ENCODE data around the gene CEP164. TPM values are rescaled to one million over a fixed set of nuclear protein-coding genes. Genes with fewer than 3 reads are reported as not detected.

Gene CEP164
- total and polyA plus RNA-seq, 9 donors = 10.4 to 17.3 (median 15.4) TPM

DNA sequence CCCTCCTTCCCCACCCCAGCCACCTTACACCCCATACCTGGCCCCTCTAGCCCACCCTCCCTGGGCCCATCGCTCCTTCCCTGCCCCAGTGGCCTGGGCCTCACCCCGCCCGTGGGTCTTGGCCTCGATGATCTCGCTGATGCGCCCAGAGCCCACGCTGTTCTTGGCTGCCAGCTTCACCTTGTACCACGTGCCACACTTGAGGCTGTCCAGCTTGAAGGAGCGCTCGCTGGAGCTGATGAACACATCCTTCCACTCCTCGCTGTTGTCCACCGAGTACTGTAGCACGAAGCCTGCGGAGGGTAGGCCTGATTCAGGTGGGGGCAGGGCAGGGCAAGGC lies 110.1 kb downstream of the CEP164 start:
- H3K9me3 ChIP-seq (replicated peaks; ENCODE audit: control insufficient read depth, low read depth, low read length) = no peaks in the 10 kb centered on the region
- 75% methylated on average over 14 of the region's 14 CpGs for WGBS (ENCODE audit: insufficient coverage)
- no peak for DNase-seq
- no peaks in the 10 kb centered on the region for H3K4me1 ChIP-seq (ENCODE audit: control insufficient read depth, insufficient read depth, low read length)
- H3K27me3 ChIP-seq (ENCODE audit: control insufficient read depth, insufficient read depth, low read length) = peaks cover 7% of the 10 kb centered on the region
- peaks cover 5% of the 10 kb centered on the region for H3K36me3 ChIP-seq (ENCODE audit: control insufficient read depth, insufficient read depth, low read length)
- no peak overlapping the region for H3K4me3 ChIP-seq (ENCODE audit: low read length)
- no peak overlapping the region for H3K27ac ChIP-seq (ENCODE audit: low read length)

- Histone ChIP-seq H3K9me3 (replicated peaks; ENCODE audit: control insufficient read depth, low read depth, low read length) (no peaks in the 10 kb centered on the region), H3K4me1 (ENCODE audit: control insufficient read depth, insufficient read depth, low read length) (no peaks in the 10 kb centered on the region), H3K36me3 (ENCODE audit: control insufficient read depth, insufficient read depth, low read length) (peaks cover 5% of the 10 kb centered on the region), H3K27ac (ENCODE audit: low read length) (no peak overlapping the region), H3K4me3 (ENCODE audit: low read length) (no peak overlapping the region), H3K27me3 (ENCODE audit: control insufficient read depth, insufficient read depth, low read length) (peaks cover 14% of the 10 kb centered on the region)
- WGBS (ENCODE audit: insufficient coverage) = 60% methylated on average over 11 of the region's 17 CpGs
- no peak for DNase-seq
Measured at GRCh38 chr11:117438371-117439000, 110.8 kb downstream of the CEP164 start.

DNA sequence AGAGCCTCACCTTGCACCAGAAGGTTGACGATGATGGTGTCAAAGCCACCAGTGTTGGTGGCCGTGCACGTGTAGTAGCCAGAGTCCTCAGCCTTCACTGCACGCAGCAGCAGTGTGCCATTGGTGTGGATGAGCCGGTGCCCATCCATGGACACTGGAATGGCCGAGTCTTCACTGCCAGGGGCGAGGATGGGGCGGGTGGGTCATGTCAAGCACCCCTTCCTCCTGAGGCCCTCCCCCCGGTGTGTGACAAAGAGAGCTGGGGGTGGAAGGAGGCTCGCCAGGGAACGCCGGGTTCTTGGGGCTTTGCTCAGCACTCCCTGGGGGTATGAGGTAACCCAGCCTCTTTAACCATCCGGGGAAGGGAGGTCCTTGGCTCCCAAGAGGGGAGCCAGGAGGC lies 111.6 kb downstream of the CEP164 start:
- H3K4me3 ChIP-seq (ENCODE audit: low read length) = no peak overlapping the region
- DNase-seq = no peak
- WGBS (ENCODE audit: insufficient coverage) = 76% methylated on average over 9 of the region's 13 CpGs

DNA sequence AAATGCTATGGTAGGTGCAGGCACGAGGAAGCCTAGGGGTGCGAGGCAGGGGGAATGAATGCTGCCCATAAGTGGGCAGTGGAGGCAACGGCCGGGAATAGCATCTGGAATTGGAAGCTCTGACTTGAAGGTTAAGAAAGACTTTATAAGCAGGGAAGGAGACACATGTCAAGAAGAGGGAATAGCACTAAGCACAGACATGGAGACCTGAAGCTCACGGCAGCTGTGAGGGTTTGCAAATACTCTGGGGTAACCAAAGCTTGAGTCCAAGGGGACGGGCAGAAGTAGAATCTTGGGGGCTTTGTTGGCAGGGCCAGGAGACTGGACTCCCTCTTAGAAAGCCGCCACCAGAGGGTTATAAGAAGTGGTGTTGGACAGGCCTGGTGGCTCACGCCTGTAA lies 112.6 kb downstream of the CEP164 start:
- peaks cover 31% of the 10 kb centered on the region for H3K27me3 ChIP-seq (ENCODE audit: control insufficient read depth, insufficient read depth, low read length)
- 70% methylated on average over 8 of the region's 8 CpGs for whole genome bisulfite sequencing (ENCODE audit: insufficient coverage)

More for the DNA sequence above, 111.6 kb downstream of the CEP164 start:
- Histone ChIP-seq H3K4me1 (ENCODE audit: control insufficient read depth, insufficient read depth, low read length) (peaks cover 2% of the 10 kb centered on the region), H3K27ac (ENCODE audit: low read length) (no peak overlapping the region), H3K27me3 (ENCODE audit: control insufficient read depth, insufficient read depth, low read length) (peaks cover 22% of the 10 kb centered on the region), H3K36me3 (ENCODE audit: control insufficient read depth, insufficient read depth, low read length) (peaks cover 5% of the 10 kb centered on the region), H3K9me3 (replicated peaks; ENCODE audit: control insufficient read depth, low read depth, low read length) (no peaks in the 10 kb centered on the region)

GRCh38 chr11:117441146-117441975 lies 113.7 kb downstream of the CEP164 start:
- H3K27me3 ChIP-seq (ENCODE audit: control insufficient read depth, insufficient read depth, low read length) = peaks cover 31% of the 10 kb centered on the region
- 75% methylated on average over 13 of the region's 14 CpGs for WGBS (ENCODE audit: insufficient coverage)
- no peak overlapping the region for H3K27ac ChIP-seq (ENCODE audit: low read length)

More for the DNA sequence above, 112.6 kb downstream of the CEP164 start:
- DNase-seq = no peak
- peaks cover 2% of the 10 kb centered on the region for H3K4me1 ChIP-seq (ENCODE audit: control insufficient read depth, insufficient read depth, low read length)
- H3K9me3 ChIP-seq (replicated peaks; ENCODE audit: control insufficient read depth, low read depth, low read length) = no peaks in the 10 kb centered on the region
- no peak overlapping the region for H3K4me3 ChIP-seq (ENCODE audit: low read length)
- H3K36me3 ChIP-seq (ENCODE audit: control insufficient read depth, insufficient read depth, low read length) = peaks cover 4% of the 10 kb centered on the region
- no peak overlapping the region for H3K27ac ChIP-seq (ENCODE audit: low read length)

GRCh38 chr11:117442049-117442868 lies 114.6 kb downstream of the CEP164 start:
- 89% methylated on average over 13 of the region's 16 CpGs for WGBS (ENCODE audit: insufficient coverage)
- peaks cover 31% of the 10 kb centered on the region for H3K27me3 ChIP-seq (ENCODE audit: control insufficient read depth, insufficient read depth, low read length)
- H3K27ac ChIP-seq (ENCODE audit: low read length) = no peak overlapping the region
- H3K9me3 ChIP-seq (replicated peaks; ENCODE audit: control insufficient read depth, low read depth, low read length) = no peaks in the 10 kb centered on the region
- H3K36me3 ChIP-seq (ENCODE audit: control insufficient read depth, insufficient read depth, low read length) = no peaks in the 10 kb centered on the region
- H3K4me1 ChIP-seq (ENCODE audit: control insufficient read depth, insufficient read depth, low read length) = peaks cover 2% of the 10 kb centered on the region
- no peak overlapping the region for H3K4me3 ChIP-seq (ENCODE audit: low read length)
- no peak for DNase-seq

More at GRCh38 chr11:117441146-117441975, 113.7 kb downstream of the CEP164 start:
- H3K36me3 ChIP-seq (ENCODE audit: control insufficient read depth, insufficient read depth, low read length) = no peaks in the 10 kb centered on the region
- H3K4me1 ChIP-seq (ENCODE audit: control insufficient read depth, insufficient read depth, low read length) = peaks cover 2% of the 10 kb centered on the region
- DNase-seq = no peak
- no peaks in the 10 kb centered on the region for H3K9me3 ChIP-seq (replicated peaks; ENCODE audit: control insufficient read depth, low read depth, low read length)
- H3K4me3 ChIP-seq (ENCODE audit: low read length) = no peak overlapping the region

DNA sequence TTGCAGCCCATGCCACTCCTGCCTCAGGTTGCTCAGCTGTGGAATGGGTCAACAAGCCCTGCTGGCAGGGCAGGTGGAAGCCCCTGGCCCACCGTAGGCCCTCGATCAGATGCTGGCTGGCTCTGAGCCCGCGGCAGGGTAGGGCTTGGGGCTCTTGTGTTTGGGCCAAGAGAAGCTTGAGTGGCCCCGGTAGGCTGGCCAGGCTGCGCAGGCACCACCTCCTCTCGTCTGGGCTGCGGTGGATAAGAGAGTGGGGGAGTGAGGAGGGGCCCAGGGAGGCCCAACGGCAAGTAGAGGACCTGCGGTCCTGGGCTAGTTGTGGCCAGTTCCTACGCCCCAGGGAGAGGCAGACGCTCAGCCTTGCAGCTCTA lies 115.2 kb downstream of the CEP164 start:
- 64% methylated on average over 9 of the region's 12 CpGs for WGBS (ENCODE audit: insufficient coverage)
- no peaks in the 10 kb centered on the region for H3K9me3 ChIP-seq (replicated peaks; ENCODE audit: control insufficient read depth, low read depth, low read length)
- H3K36me3 ChIP-seq (ENCODE audit: control insufficient read depth, insufficient read depth, low read length) = no peaks in the 10 kb centered on the region
- no peak for DNase-seq
- no peak overlapping the region for H3K27ac ChIP-seq (ENCODE audit: low read length)
- H3K4me3 ChIP-seq (ENCODE audit: low read length) = no peak overlapping the region
- H3K4me1 ChIP-seq (ENCODE audit: control insufficient read depth, insufficient read depth, low read length) = peaks cover 2% of the 10 kb centered on the region
- peaks cover 31% of the 10 kb centered on the region for H3K27me3 ChIP-seq (ENCODE audit: control insufficient read depth, insufficient read depth, low read length)

GRCh38 chr11:117443266-117444186 lies 115.9 kb downstream of the CEP164 start:
- no peak overlapping the region for H3K4me3 ChIP-seq (ENCODE audit: low read length)
- peak; percentile 74 for DNase-seq
- no peaks in the 10 kb centered on the region for H3K9me3 ChIP-seq (replicated peaks; ENCODE audit: control insufficient read depth, low read depth, low read length)
- peaks cover 2% of the 10 kb centered on the region for H3K4me1 ChIP-seq (ENCODE audit: control insufficient read depth, insufficient read depth, low read length)
- H3K27me3 ChIP-seq (ENCODE audit: control insufficient read depth, insufficient read depth, low read length) = peaks cover 31% of the 10 kb centered on the region
- no peaks in the 10 kb centered on the region for H3K36me3 ChIP-seq (ENCODE audit: control insufficient read depth, insufficient read depth, low read length)
- 29% methylated on average over 38 of the region's 38 CpGs for WGBS (ENCODE audit: insufficient coverage)
- H3K27ac ChIP-seq (ENCODE audit: low read length) = no peak overlapping the region

GRCh38 chr11:117444256-117444655 lies 116.6 kb downstream of the CEP164 start:
- WGBS (ENCODE audit: insufficient coverage) = no CpG with 5 or more reads among the region's 8 CpGs

More at GRCh38 chr11:117444256-117444655, 116.6 kb downstream of the CEP164 start:
- H3K4me3 ChIP-seq (ENCODE audit: low read length) = no peak overlapping the region
- H3K9me3 ChIP-seq (replicated peaks; ENCODE audit: control insufficient read depth, low read depth, low read length) = no peaks in the 10 kb centered on the region
- H3K4me1 ChIP-seq (ENCODE audit: control insufficient read depth, insufficient read depth, low read length) = peaks cover 2% of the 10 kb centered on the region
- H3K27ac ChIP-seq (ENCODE audit: low read length) = no peak overlapping the region
- peaks cover 31% of the 10 kb centered on the region for H3K27me3 ChIP-seq (ENCODE audit: control insufficient read depth, insufficient read depth, low read length)
- DNase-seq = no peak
- H3K36me3 ChIP-seq (ENCODE audit: control insufficient read depth, insufficient read depth, low read length) = no peaks in the 10 kb centered on the region
